Lung (tissue), 12 donors: Measurements from ENCODE around the gene STX10. TPM values are rescaled to one million over a fixed set of nuclear protein-coding genes. Genes with fewer than 3 reads are reported as not detected.

Experiments used
- ATAC-seq: fragments of 200-7000 bp; cut with Tn5 transposase; one replicate; pipeline ENCODE4 v1.9.1; 2020; ENCODE audit warnings: moderate number of reproducible peaks; ENCODE audit not compliant: insufficient read depth, low FRiP score
- DNase-seq, 3 donors: peaks; one replicate each; pipeline ENCODE4 v3.0.0-alpha.2; 2013 to 2017
- H3K27ac ChIP-seq, 2 donors: one replicate each; pipeline ENCODE4 v1.5.1; 2013; ENCODE audit warnings: mild to moderate bottlenecking in 2 of 2, moderate library complexity in 2 of 2, control low read depth in 1 of 2, inconsistent platforms in 1 of 2, low read depth in 1 of 2, low read length in 1 of 2
- H3K27me3 ChIP-seq, 3 donors: one replicate each; pipeline ENCODE4 v1.5.1; 2013; ENCODE audit warnings: low read length in 2 of 3; ENCODE audit not compliant: control insufficient read depth in 3 of 3, insufficient read depth in 3 of 3
- H3K36me3 ChIP-seq, 4 donors: one replicate each; pipeline ENCODE4 v1.5.1; 2013; ENCODE audit warnings: low read length in 4 of 4, mild to moderate bottlenecking in 1 of 4, moderate library complexity in 1 of 4; ENCODE audit not compliant: control insufficient read depth in 4 of 4, insufficient read depth in 4 of 4
- H3K4me1 ChIP-seq, 5 donors: one replicate each; pipeline ENCODE4 v1.5.1; 2013; ENCODE audit warnings: low read length in 5 of 5, mild to moderate bottlenecking in 2 of 5, moderate library complexity in 1 of 5; ENCODE audit not compliant: control insufficient read depth in 5 of 5, insufficient read depth in 5 of 5
- H3K4me3 ChIP-seq: one replicate; pipeline ENCODE4 v1.5.1; 2013; ENCODE audit warnings: mild to moderate bottlenecking, control low read depth, moderate library complexity
- H3K9ac ChIP-seq, 2 donors: one replicate each; pipeline ENCODE4 v1.5.1; 2013; ENCODE audit warnings: low read length in 2 of 2, control low read depth in 1 of 2; ENCODE audit not compliant: insufficient read depth in 1 of 2
- H3K9me3 ChIP-seq, 4 donors: one replicate each; pipeline ENCODE4 v1.5.1; 2013; ENCODE audit warnings: low read length in 3 of 4, mild to moderate bottlenecking in 1 of 4, moderate library complexity in 1 of 4; ENCODE audit not compliant: control insufficient read depth in 4 of 4, insufficient read depth in 3 of 4
- WGBS, 2 donors: extraction: QIAGEN DNeasy Blood & Tissue Kit; methylation state at CpG; one replicate each; pipeline ENCODE4 v1.1.7; 2013; 5-methylcytosine and 5-hydroxymethylcytosine counted together
- polyA plus RNA-seq, 2 donors: library from polyadenylated mRNA; stranded (reverse); fragments of 200-250 nt; gene quantifications; one replicate each; pipeline ENCODE4 v1.2.1, GENCODE V29; 2013
- total RNA-seq, 2 donors: library from RNA; depleted of rRNA in 1 of 2; stranded (reverse); fragments of >200 nt in 1 of 2; gene quantifications; one replicate each; pipeline ENCODE4 v1.2.1, GENCODE V29; 2014 to 2021
- TF ChIP-seq, protein P1 (sequence below): IDR thresholded peaks from 2 replicates; pipeline ENCODE4 v1.5.1; 2012; ENCODE audit warnings: mild to moderate bottlenecking; ENCODE audit errors: control extremely low read depth, extremely low read depth
- donor health status: control.
- donor health status: control.
- donor health status: Bipolar disorder and iron deficiency.
- donor health status: healthy.
- donor health status: DM: yes; HTN: yes; CAD: no.

STX10 gene
- total and polyA plus RNA-seq, 4 donors, result 45.8 to 136 (median 111) TPM

- peak; percentile 23 for ATAC-seq
- Histone ChIP-seq H3K27me3 (no peaks in the 10 kb centered on the region), H3K4me1 (peaks cover 5 to 50% (median 15%) of the 10 kb centered on the region in 5 donors), H3K4me3 (no peak overlapping the region), H3K9ac (peak overlapping the region; percentile 31 to 87), H3K36me3 (no peaks in the 10 kb centered on the region), H3K27ac (peak overlapping the region; percentile 79 to 94), H3K9me3 (no peaks in the 10 kb centered on the region)
- WGBS, 2 donors, result 2 to 6% methylated on average over 20 of the region's 20 CpGs
- peak; percentile 95 to 96 (median 96) for DNase-seq
- TF ChIP-seq, protein P1, sequence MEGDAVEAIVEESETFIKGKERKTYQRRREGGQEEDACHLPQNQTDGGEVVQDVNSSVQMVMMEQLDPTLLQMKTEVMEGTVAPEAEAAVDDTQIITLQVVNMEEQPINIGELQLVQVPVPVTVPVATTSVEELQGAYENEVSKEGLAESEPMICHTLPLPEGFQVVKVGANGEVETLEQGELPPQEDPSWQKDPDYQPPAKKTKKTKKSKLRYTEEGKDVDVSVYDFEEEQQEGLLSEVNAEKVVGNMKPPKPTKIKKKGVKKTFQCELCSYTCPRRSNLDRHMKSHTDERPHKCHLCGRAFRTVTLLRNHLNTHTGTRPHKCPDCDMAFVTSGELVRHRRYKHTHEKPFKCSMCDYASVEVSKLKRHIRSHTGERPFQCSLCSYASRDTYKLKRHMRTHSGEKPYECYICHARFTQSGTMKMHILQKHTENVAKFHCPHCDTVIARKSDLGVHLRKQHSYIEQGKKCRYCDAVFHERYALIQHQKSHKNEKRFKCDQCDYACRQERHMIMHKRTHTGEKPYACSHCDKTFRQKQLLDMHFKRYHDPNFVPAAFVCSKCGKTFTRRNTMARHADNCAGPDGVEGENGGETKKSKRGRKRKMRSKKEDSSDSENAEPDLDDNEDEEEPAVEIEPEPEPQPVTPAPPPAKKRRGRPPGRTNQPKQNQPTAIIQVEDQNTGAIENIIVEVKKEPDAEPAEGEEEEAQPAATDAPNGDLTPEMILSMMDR, result no peak
Observed at GRCh38 chr19:13163609-13164342, 13.6 kb upstream of the STX10 start.

- WGBS, 2 donors, result 1 to 2% methylated on average over 58 of the region's 58 CpGs
- ATAC-seq (peak; percentile 73), DNase-seq (peak; percentile 98 to 100 (median 98))
- Histone ChIP-seq H3K4me1 (peaks cover 5 to 49% (median 15%) of the 10 kb centered on the region in 5 donors), H3K9me3 (no peaks in the 10 kb centered on the region), H3K9ac (peak overlapping the region; percentile 31 to 87), H3K36me3 (no peaks in the 10 kb centered on the region), H3K4me3 (no peak overlapping the region), H3K27ac (peak overlapping the region; percentile 86 to 94), H3K27me3 (no peaks in the 10 kb centered on the region)
- TF ChIP-seq, protein P1, result no peak
Observed at GRCh38 chr19:13162724-13163608, 12.8 kb upstream of the STX10 start.

- no peak overlapping the region for H3K27ac ChIP-seq
- no peaks in the 10 kb centered on the region for H3K9me3 ChIP-seq
- H3K4me1 ChIP-seq, result peaks cover 5 to 41% (median 13%) of the 10 kb centered on the region in 5 donors
- no peak overlapping the region for H3K9ac ChIP-seq
- DNase-seq (no peak), ATAC-seq (no peak)
- no peaks in the 10 kb centered on the region for H3K36me3 ChIP-seq
- TF ChIP-seq, protein P1, result no peak
- WGBS, 2 donors, result 77 to 86% methylated on average over 1 of the region's 1 CpG
- no peaks in the 10 kb centered on the region for H3K27me3 ChIP-seq
- H3K4me3 ChIP-seq, result no peak overlapping the region
Observed at GRCh38 chr19:13160557-13160956, 10.4 kb upstream of the STX10 start.
